GM21390 (cell line): ENCODE measurements around the gene MATN3.

Experiments
- ATAC-seq: cut with Tn5 transposase; IDR thresholded peaks from one replicate; pipeline ENCODE4 v1.9.1; 2021; ENCODE audit not compliant: unreplicated experiment

Gene MATN3

GRCh38 chr2:20008703-20009102 is 3.8 kb downstream of the MATN3 start:
- no peak for ATAC-seq

- no peak for ATAC-seq
Observed at GRCh38 chr2:20005891-20006470, 6.5 kb downstream of the MATN3 start.

GRCh38 chr2:20005067-20005627 is 7.3 kb downstream of the MATN3 start:
- ATAC-seq, result no peak

GRCh38 chr2:20001361-20001863 is 11.1 kb downstream of the MATN3 start:
- ATAC-seq, result no peak

GRCh38 chr2:19993731-19994130 is 18.7 kb downstream of the MATN3 start:
- no peak for ATAC-seq

GRCh38 chr2:19991895-19992294 is 20.6 kb downstream of the MATN3 start:
- no peak for ATAC-seq

- ATAC-seq, result no peak
Observed at GRCh38 chr2:19990416-19990728, 22.1 kb downstream of the MATN3 start.

GRCh38 chr2:19989667-19990415 is 22.6 kb downstream of the MATN3 start, which contains the start of gene WDR35:
Gene WDR35 (minus strand): TSS chr2:19990105. CDS start chr2:19990015, 90 bp downstream.
- ATAC-seq, result peak; percentile 88

- no peak for ATAC-seq
Observed at GRCh38 chr2:19989342-19989666, 23.2 kb downstream of the MATN3 start.

GRCh38 chr2:19988600-19988999 is 23.9 kb downstream of the MATN3 start:
- no peak for ATAC-seq

- peak; percentile 67 for ATAC-seq
Observed at GRCh38 chr2:19987936-19988335, 24.5 kb downstream of the MATN3 start.

- ATAC-seq, result no peak
Observed at GRCh38 chr2:19982268-19982667, 30.2 kb downstream of the MATN3 start.

- ATAC-seq, result no peak
Observed at GRCh38 chr2:19979932-19980331, 32.5 kb downstream of the MATN3 start.

- ATAC-seq, result no peak
Observed at GRCh38 chr2:19973466-19973865, 39.0 kb downstream of the MATN3 start.

GRCh38 chr2:19971691-19972090 is 40.8 kb downstream of the MATN3 start:
- no peak for ATAC-seq

GRCh38 chr2:19963386-19963785 is 49.1 kb downstream of the MATN3 start:
- no peak for ATAC-seq

- peak; percentile 92 for ATAC-seq
Observed at GRCh38 chr2:19955544-19956422, 56.7 kb downstream of the MATN3 start.

- no peak for ATAC-seq
Observed at GRCh38 chr2:19949071-19949470, 63.4 kb downstream of the MATN3 start.

- no peak for ATAC-seq
Observed at GRCh38 chr2:19947184-19947940, 65.1 kb downstream of the MATN3 start.

- ATAC-seq, result no peak
Observed at GRCh38 chr2:19944205-19944845, 68.1 kb downstream of the MATN3 start.
